Esophagus muscularis mucosa (tissue), 4 donors: ENCODE measurements around the gene MTUS2. TPM values are rescaled to one million over a fixed set of nuclear protein-coding genes. Genes with fewer than 3 reads are reported as not detected.

ENCODE experiments used
- small RNA-seq, 3 donors: library from RNA; depleted of rRNA; stranded (forward); fragments of <200 nt; gene quantifications; one replicate each; pipeline ENCODE3, GENCODE V24; 2016
- total RNA-seq, 4 donors: library from RNA; depleted of rRNA; stranded (reverse); fragments of >200 nt; gene quantifications; one replicate each; pipeline versions ENCODE4 v1.1.0 to v1.2.1, GENCODE V29; 2016

The MTUS2 gene
- total RNA-seq, 4 donors from 2014 or later, result 7.1 to 46.2 (median 12.8) TPM

Small RNA genes lying within 50 kb of the gene (small RNA-seq; reads per million reads assigned to genes)
- gene AL359741.1, result 0 reads per million in 3 donors

Other genes starting within 250 kb of the MTUS2 start
- gene POMP, start 161.2 kb upstream of the MTUS2 start, total RNA-seq, result 10 to 100 TPM; 42.7 to 83.3 (median 55.4) TPM
- gene SLC46A3, start 101.4 kb upstream of the MTUS2 start, total RNA-seq, result 10 to 100 TPM in 3 of 4 donors, 1 to 10 TPM in 1; 9.4 to 14.0 (median 10.6) TPM